Measurements from ENCODE around the gene MISP. TPM values are rescaled to one million over a fixed set of nuclear protein-coding genes. Genes with fewer than 3 reads are reported as not detected.
A peak's percentile ranks its signal among the peaks of the same experiment; 100 is the strongest.
"Not testable (repeated sequence)": the region's sequence is repeated elsewhere in the genome, so short reads cannot be mapped to it uniquely, and the experiment has no call there.

Gene MISP
- total RNA-seq, 8 experiments from 2014 or later, result 0.13 to 0.61 (median 0.28) TPM

DNA sequence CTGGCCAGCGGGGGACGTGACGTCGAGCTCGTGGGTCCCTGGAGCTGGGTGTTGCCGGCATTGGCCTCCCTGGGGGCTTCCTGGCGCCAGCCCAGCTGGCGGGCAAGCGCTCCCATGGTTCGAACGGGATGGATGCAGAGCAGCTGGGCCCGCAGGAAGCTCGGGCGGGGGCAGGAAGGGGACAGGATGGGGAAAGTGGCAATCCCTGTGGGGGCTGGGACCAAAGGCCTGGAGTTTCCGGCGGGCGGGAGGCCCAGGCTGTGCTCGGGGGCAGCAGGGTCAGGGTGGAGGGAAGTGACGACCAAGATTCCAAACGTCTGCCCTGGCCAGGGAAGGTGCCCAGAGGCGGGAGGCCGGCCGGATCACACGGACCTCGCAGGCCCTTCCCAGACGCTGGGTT is 22.9 kb upstream of the MISP start:
- Histone ChIP-seq H3K4me1 (replicated peaks in 1 of 2) (peaks cover 0 to under 1% of the 10 kb centered on the region in 2 donors), H3K4me3 (no peak overlapping the region), H3K27ac (no peak overlapping the region)
- no CpG with 5 or more reads among the region's 26 CpGs for WGBS, 10 experiments
- in situ Hi-C loops (cut with MboI; ENCODE audit: low pct_unique_long_range_greater_than_20kb in 2 of 9, low sequenced_read_pairs in 9 of 9, unreplicated experiment in 9 of 9), result loop anchor here in 3 of 9 experiments (10.0 to 25.0 kb wide), 2 partner anchors 63 to 141 kb away; partner anchors contain the start of genes HCN2 (in 2 of the 3) and RNF126 (in 1 of the 3)
- peak in 3 of 8 experiments; percentile 5 to 68 (median 58) for ATAC-seq (replicated peaks in 6 of 8)

DNA sequence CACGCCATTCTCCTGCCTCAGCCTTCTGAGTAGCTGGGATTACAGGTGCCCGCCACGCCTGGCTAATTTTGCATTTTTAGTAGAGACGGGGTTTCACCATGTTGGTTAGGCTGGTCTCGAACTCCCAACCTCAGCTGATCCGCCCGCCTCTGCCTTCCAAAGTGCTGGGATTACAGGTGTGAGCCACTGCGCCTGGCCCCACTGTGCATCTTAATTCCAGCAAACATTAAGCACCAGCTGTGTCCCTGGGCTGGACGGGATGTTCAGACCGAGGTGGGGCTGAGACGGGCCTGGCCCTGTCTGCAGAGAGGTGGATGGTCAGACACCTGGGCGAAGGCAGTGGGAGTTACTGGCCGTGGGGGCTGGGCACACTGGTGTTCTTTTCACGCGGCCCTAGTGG is 21.3 kb upstream of the MISP start:
- in situ Hi-C loops (cut with MboI; ENCODE audit: low pct_unique_long_range_greater_than_20kb in 2 of 9, low sequenced_read_pairs in 9 of 9, unreplicated experiment in 9 of 9), result loop anchor here in 3 of 9 experiments (10.0 to 25.0 kb wide), 2 partner anchors 65 to 142 kb away; partner anchors contain the start of genes HCN2 (in 2 of the 3) and RNF126 (in 1 of the 3)
- not testable (repeated sequence) for H3K4me1 ChIP-seq (replicated peaks in 1 of 2); ATAC-seq (replicated peaks in 6 of 8); H3K27ac ChIP-seq; H3K4me3 ChIP-seq
- 92 to 100% methylated on average over 5 to 7 of the region's 15 CpGs; no CpG with 5 or more reads in 8 of the 10 experiments for WGBS, 10 experiments

DNA sequence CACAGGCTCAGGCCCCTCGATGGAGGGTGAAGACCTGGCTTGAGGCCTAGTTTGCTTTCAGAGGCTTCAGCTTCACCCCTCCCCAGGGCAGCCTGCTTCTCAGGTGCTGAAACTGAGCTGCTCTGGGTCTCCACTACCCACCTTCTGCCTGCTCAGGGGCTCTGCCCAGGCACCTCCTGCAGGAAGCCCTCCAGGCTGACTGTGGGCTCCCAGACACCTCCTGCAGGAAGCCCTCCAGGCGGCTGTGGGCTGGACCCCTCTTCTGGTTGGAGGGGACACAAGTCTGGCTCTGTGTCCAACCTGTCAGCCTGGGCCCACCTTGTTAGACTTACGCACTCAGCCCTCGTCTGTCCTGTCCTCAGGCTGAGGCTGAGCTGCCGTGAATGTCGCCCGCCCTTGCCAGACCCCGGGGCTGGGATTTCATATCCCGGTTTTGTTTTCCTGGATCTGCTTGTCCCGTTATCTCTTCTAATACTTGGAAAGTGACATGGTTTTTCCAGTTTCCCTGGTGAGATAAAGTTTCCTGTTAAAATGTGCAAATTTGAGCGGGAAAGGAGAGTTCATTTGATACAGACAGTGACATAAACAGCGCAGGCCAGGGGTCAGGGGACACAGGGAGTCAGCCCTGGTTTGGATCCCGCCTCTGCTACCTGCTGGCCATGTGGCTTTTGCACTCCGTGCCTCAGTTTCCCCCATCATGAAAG is 20.8 kb upstream of the MISP start:
- no peaks in the 10 kb centered on the region for H3K4me1 ChIP-seq (replicated peaks in 1 of 2)
- H3K4me3 ChIP-seq, result no peak overlapping the region
- no peak for ATAC-seq (replicated peaks in 6 of 8)
- no peak overlapping the region for H3K27ac ChIP-seq
- in situ Hi-C loops (cut with MboI; ENCODE audit: low pct_unique_long_range_greater_than_20kb in 2 of 9, low sequenced_read_pairs in 9 of 9, unreplicated experiment in 9 of 9), result loop anchor here in 6 of 9 experiments (10.0 to 25.0 kb wide), 2 partner anchors 65 to 143 kb away; partner anchors contain the start of genes RNF126 (in 4 of the 6) and HCN2 (in 2 of the 6)
- WGBS, 10 experiments, result 43 to 100% (median 84%) methylated on average over 1 to 11 of the region's 14 CpGs; no CpG with 5 or more reads in 4 of the 10 experiments

DNA sequence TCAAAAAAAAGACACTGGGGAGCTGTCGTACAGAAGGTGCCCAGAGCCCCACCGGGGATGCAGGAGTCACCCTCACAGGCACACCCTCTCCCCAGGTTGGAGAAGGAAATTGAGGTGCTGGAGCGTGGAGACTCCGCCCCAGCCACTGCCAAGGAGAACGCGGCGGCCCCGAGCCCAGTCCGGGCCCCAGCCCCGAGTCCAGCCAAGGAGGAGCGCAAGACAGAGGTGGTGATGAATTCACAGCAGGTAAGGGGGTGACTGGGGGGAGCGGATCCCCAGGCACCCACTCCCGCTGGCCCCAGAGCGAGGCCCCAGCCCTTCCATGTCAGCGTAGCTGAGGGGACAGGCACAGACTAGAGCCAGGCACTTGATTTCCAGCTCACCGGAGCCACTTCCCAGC is 19.9 kb upstream of the MISP start:
- no peak for ATAC-seq (replicated peaks in 6 of 8)
- WGBS, 10 experiments, result 83 to 100% (median 95%) methylated on average over 1 to 2 of the region's 16 CpGs; no CpG with 5 or more reads in 6 of the 10 experiments
- in situ Hi-C loops (cut with MboI; ENCODE audit: low pct_unique_long_range_greater_than_20kb in 2 of 9, low sequenced_read_pairs in 9 of 9, unreplicated experiment in 9 of 9), result loop anchor here in 5 of 9 experiments (10.0 to 25.0 kb wide), 2 partner anchors 66 to 144 kb away; partner anchors contain the start of genes RNF126 (in 3 of the 5) and HCN2 (in 2 of the 5)

DNA sequence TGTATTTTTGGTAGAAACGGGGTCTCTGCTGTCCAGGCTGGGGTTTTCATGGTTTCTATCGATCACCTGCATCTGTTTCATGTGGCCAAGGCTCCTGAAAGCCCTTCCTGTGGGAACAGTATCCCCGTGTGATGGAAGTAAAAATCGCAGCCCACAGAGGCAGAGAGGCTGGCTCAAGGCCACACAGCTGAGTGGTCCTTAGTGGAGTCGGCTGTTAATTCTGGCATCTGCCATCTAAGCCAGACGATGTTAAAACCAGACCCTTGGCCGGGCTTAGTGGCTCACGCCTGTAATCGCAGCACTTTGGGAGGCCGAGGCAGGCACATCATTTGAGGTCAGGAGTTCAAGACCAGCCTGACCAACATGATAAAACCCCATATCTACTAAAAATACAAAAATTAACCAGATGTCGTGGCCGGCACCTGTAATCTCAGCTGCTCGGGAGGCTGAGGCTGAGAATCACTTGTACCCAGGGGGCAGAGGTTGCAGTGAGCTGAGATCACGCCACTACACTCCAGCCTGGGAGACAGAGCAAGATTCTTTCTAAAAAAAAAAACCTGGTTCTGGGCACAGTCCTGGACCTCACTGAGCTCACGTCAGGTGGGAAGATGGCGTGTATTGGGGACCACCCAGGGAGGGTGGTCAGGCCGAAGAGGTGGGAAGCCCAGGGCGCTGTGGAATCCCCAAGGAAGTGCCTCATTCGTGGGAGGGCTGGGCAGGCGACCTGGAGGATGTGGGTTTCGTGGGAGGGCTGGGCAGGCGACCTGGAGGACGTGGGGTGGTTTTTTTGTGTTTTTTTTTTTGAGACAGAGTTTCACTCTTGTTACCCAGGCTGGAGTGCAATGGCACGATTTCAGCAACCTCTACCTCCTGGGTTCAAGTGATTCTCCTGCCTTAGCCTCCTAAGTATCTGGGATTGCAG is 18.5 kb upstream of the MISP start:
- no peak overlapping the region for H3K27ac ChIP-seq
- H3K4me3 ChIP-seq, result no peak overlapping the region
- in situ Hi-C loops (cut with MboI; ENCODE audit: low pct_unique_long_range_greater_than_20kb in 2 of 9, low sequenced_read_pairs in 9 of 9, unreplicated experiment in 9 of 9), result loop anchor here in 5 of 9 experiments (10.0 to 25.0 kb wide), 2 partner anchors 68 to 145 kb away; partner anchors contain the start of genes RNF126 (in 3 of the 5) and HCN2 (in 2 of the 5)
- ATAC-seq (replicated peaks in 6 of 8), result no peak
- no peaks in the 10 kb centered on the region for H3K4me1 ChIP-seq (replicated peaks in 1 of 2)
- 40 to 100% (median 86%) methylated on average over 1 to 10 of the region's 24 CpGs; no CpG with 5 or more reads in 3 of the 10 experiments for WGBS, 10 experiments

More for the DNA sequence above, 19.9 kb upstream of the MISP start:
- no peak overlapping the region for H3K4me3 ChIP-seq
- H3K4me1 ChIP-seq (replicated peaks in 1 of 2), result no peaks in the 10 kb centered on the region
- H3K27ac ChIP-seq, result no peak overlapping the region

DNA sequence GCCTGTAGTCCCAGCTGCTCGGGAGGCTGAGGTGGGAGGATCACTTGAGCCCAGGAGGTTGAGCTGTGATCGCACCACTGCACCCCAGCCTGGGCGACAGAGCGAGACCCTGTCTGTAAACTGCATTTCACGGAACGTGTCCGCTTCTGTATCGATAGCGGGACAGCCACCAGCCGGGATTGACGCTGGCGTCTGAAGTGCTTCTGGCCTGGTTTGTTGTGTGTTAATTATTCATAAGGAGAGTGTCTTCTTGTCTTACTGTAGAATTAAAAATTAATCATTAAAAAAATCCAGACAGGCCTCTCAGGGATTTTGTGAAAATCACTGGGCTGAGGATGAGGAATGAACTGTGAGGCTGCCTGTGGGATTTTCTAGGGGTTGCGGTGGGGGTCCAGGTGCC is 16.2 kb upstream of the MISP start:
- no peak for ATAC-seq (replicated peaks in 6 of 8)
- Histone ChIP-seq H3K27ac (no peak overlapping the region), H3K4me1 (replicated peaks in 1 of 2) (no peaks in the 10 kb centered on the region), H3K4me3 (no peak overlapping the region)
- WGBS, 10 experiments, result 67 to 98% (median 92%) methylated on average over 3 to 11 of the region's 13 CpGs; no CpG with 5 or more reads in 6 of the 10 experiments
- in situ Hi-C loops (cut with MboI; ENCODE audit: low pct_unique_long_range_greater_than_20kb in 2 of 9, low sequenced_read_pairs in 9 of 9, unreplicated experiment in 9 of 9), result loop anchor here in 5 of 9 experiments (10.0 to 25.0 kb wide), 2 partner anchors 70 to 147 kb away; partner anchors contain the start of genes RNF126 (in 3 of the 5) and HCN2 (in 2 of the 5)

DNA sequence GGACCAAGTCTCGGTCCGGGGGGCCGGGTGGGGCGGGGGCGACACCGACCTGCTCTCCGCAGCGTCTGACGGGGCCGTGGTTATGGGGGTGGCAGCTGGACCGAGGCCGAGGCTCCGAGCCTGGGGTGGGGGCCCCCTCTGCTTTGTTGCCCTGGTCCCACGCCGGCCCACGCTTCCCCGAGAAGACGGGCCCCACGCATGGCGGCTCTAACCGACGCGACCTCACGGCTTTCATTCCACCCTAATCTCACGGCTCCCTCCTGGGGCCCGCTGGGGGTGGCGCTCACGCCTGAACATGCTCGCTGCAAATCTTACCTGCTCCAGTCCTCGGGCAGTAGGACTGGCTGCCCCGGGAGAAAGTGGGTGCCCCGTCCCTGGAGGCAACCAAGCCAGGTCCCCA is 14.8 kb upstream of the MISP start:
- Histone ChIP-seq H3K4me1 (replicated peaks in 1 of 2) (no peaks in the 10 kb centered on the region), H3K27ac (no peak overlapping the region), H3K4me3 (no peak overlapping the region)
- in situ Hi-C loops (cut with MboI; ENCODE audit: low pct_unique_long_range_greater_than_20kb in 2 of 9, low sequenced_read_pairs in 9 of 9, unreplicated experiment in 9 of 9), result loop anchor here in 5 of 9 experiments (10.0 to 25.0 kb wide), 2 partner anchors 71 to 149 kb away; partner anchors contain the start of genes RNF126 (in 3 of the 5) and HCN2 (in 2 of the 5)
- 100% methylated on average over 2 to 3 of the region's 32 CpGs; no CpG with 5 or more reads in 8 of the 10 experiments for WGBS, 10 experiments
- no peak for ATAC-seq (replicated peaks in 6 of 8)

DNA sequence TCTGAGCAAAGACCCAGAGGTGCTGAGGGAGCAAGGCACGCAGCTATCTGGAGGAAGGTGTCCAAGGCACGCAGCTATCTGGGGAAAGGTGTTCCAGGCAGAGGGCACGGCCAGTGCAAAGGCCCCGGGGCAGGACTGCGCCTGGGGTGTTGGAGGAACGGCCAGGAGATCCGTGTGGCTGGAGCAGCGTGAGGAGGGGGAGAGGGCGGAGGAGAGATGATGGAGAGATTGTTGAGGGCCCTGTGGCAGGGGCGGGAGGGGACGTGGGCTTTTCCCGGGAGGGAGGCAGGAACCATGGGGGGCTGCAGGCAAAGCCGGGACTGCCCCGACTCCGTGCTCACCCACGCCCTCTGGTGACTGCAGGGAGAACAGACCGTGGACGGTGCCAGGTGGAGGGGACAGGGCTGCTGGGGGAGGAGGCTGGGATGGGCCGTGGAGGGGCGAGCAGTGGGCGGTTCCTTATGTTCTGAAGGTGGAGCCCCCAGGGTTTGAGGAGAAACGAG is 13.3 kb upstream of the MISP start:
- peak in 4 of 8 experiments; percentile 9 to 84 (median 25) for ATAC-seq (replicated peaks in 6 of 8)
- in situ Hi-C loops (cut with MboI; ENCODE audit: low pct_unique_long_range_greater_than_20kb in 2 of 9, low sequenced_read_pairs in 9 of 9, unreplicated experiment in 9 of 9), result loop anchor here in 5 of 9 experiments (10.0 to 25.0 kb wide), 2 partner anchors 73 to 150 kb away; partner anchors contain the start of genes RNF126 (in 3 of the 5) and HCN2 (in 2 of the 5)
- H3K4me1 ChIP-seq (replicated peaks in 1 of 2), result no peaks in the 10 kb centered on the region
- H3K4me3 ChIP-seq, result no peak overlapping the region
- 8 to 95% (median 73%) methylated on average over 2 to 7 of the region's 22 CpGs; no CpG with 5 or more reads in 7 of the 10 experiments for WGBS, 10 experiments
- no peak overlapping the region for H3K27ac ChIP-seq

DNA sequence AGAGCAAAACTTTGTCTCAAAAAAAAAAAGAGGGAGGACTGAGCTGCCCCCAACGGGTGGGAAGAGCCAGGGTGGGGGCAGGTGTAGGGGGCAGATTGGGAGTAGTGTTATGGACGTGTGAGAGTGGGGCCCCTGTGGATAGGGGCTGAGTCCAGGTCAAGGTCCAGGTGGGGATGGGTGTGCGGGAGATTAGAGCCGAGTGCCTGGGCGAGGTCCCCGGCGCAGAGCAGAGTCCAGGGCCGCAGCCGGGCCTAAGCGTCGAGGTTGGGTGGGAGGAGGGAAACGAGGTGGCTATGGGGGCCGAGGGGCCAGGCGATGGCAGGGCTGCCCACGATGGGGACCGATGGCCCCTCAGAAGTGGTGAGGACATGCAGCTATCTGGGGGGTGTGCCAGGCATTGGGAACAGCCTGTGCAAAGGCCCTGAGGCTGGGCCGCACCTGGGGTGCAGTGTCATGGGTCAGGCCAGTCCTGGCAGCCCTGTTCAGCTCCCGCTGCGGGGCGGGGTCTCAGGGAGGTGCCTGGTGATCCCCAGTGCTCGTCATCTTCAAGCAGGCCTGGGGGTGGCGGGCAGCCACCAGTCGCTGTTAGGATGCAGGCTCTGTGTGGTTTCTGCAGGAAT is 12.3 kb upstream of the MISP start:
- Histone ChIP-seq H3K4me3 (no peak overlapping the region), H3K27ac (no peak overlapping the region), H3K4me1 (replicated peaks in 1 of 2) (no peaks in the 10 kb centered on the region)
- peak in 1 of 8 experiments; percentile 2 for ATAC-seq (replicated peaks in 6 of 8)
- in situ Hi-C loops (cut with MboI; ENCODE audit: low pct_unique_long_range_greater_than_20kb in 2 of 9, low sequenced_read_pairs in 9 of 9, unreplicated experiment in 9 of 9), result loop anchor here in 5 of 9 experiments (10.0 to 25.0 kb wide), 2 partner anchors 74 to 151 kb away; partner anchors contain the start of genes RNF126 (in 3 of the 5) and HCN2 (in 2 of the 5)
- WGBS, 10 experiments, result 80 to 100% (median 100%) methylated on average over 1 to 3 of the region's 23 CpGs; no CpG with 5 or more reads in 7 of the 10 experiments

DNA sequence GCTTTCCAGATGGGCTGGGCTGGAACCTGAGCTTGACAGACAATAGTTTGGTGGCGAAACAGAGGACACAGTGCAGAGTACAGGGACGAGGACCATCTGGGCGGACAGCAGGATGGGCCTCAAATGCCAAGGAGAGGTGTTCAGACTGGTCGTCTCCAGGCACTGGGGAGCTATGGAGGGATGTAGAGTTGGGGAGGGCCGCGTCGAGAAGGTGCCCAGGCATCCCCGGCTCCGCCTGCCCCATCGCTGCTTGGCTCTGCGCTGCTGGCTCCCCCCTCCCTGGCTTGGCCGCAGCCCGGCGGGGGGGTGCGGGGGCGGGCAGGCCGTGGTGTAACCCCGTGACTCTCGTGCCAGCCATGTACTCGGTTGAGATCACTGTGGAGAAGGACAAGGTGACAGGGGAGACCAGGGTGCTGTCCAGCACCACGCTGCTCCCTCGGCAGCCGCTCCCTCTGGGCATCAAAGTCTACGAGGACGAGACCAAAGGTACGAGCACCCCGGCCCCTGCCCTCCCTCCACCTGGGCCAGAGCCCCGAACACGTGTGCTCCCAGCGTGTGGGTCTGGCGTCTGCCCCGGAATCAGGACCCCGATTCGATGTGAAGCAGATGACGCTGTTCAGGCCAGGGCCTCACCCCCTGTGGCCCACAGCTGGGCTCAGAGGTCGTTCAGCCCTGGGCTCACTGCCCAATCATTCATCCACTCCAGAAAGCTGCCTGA is 10.8 kb upstream of the MISP start:
- no peak overlapping the region for H3K27ac ChIP-seq
- 50 to 100% (median 76%) methylated on average over 1 to 4 of the region's 36 CpGs; no CpG with 5 or more reads in 4 of the 10 experiments for WGBS, 10 experiments
- no peak overlapping the region for H3K4me3 ChIP-seq
- in situ Hi-C loops (cut with MboI; ENCODE audit: low pct_unique_long_range_greater_than_20kb in 2 of 9, low sequenced_read_pairs in 9 of 9, unreplicated experiment in 9 of 9), result loop anchor here in 5 of 9 experiments (10.0 to 25.0 kb wide), 2 partner anchors 75 to 153 kb away; partner anchors contain the start of genes RNF126 (in 3 of the 5) and HCN2 (in 2 of the 5)
- H3K4me1 ChIP-seq (replicated peaks in 1 of 2), result no peaks in the 10 kb centered on the region
- peak in 4 of 8 experiments; percentile 7 to 13 (median 10) for ATAC-seq (replicated peaks in 6 of 8)
